ENCODE data around the gene RWDD3. TPM values are rescaled to one million over a fixed set of nuclear protein-coding genes. Genes with fewer than 3 reads are reported as not detected.

RWDD3 gene, protein sequence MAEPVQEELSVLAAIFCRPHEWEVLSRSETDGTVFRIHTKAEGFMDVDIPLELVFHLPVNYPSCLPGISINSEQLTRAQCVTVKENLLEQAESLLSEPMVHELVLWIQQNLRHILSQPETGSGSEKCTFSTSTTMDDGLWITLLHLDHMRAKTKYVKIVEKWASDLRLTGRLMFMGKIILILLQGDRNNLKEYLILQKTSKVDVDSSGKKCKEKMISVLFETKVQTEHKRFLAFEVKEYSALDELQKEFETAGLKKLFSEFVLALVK
- total RNA-seq, result 10 to 100 TPM in 2 of 3 donors, 1 to 10 TPM in 1; 8.8 to 15.3 (median 15.2) TPM
- 36.7 TPM for total RNA-seq (2013)

DNA sequence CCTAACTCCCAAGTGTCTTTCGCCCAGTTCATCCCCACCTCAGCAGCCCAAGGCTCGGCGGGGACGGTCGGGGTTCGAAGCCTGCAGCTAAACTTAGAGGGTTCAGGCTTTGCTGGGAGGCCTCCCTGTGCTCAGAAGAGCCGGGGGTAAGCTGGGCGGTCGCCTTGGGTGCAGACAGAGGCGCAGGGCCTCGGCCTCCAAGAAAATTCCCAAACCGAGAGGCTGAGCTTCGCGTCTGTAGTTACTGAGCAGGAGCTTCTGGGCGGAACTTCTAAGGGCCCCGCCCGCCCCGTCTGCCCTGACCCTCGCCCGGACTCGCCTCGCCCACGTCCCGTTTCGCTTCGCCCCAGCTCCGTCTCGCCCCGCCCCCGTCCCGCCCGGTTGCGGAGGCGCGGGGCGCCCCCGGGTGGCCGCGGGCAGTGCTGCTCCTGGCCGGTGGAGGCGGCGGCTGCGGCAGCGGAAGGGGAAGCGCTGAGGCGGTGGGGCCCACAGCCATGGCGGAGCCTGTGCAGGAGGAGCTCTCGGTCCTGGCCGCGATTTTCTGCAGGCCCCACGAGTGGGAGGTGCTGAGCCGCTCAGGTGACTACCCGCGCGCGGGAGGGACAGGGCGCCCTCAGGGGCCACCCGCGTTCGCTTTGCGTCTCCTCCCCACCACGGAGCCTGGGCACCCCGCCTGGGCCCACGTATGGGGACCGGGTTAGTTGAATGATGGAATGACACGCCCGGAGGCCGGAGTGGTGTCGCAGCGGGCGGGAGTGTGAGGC lies at the start of gene RWDD3:
Gene RWDD3 (plus strand): TSS at position 474 of the 764 bp plus-strand sequence. CDS start 21 bp downstream, at position 495.
- Histone ChIP-seq H3K27me3 (ENCODE audit: control insufficient read depth, insufficient read depth, low read length) (peaks cover 11% of the 10 kb centered on the region), H3K9me3 (ENCODE audit: control insufficient read depth, insufficient read depth, low read length) (no peaks in the 10 kb centered on the region), H3K4me3 (ENCODE audit: low read length) (peak within 1 kb of the TSS; percentile 90), H3K36me3 (ENCODE audit: control insufficient read depth, insufficient read depth, low read length) (no peaks in the 10 kb centered on the region), H3K27ac (ENCODE audit: low read length) (peak within 1 kb of the TSS; percentile 74), H3K4me1 (ENCODE audit: control insufficient read depth, insufficient read depth, low read length) (peaks cover 13% of the 10 kb centered on the region)
- TF ChIP-seq, protein P1, sequence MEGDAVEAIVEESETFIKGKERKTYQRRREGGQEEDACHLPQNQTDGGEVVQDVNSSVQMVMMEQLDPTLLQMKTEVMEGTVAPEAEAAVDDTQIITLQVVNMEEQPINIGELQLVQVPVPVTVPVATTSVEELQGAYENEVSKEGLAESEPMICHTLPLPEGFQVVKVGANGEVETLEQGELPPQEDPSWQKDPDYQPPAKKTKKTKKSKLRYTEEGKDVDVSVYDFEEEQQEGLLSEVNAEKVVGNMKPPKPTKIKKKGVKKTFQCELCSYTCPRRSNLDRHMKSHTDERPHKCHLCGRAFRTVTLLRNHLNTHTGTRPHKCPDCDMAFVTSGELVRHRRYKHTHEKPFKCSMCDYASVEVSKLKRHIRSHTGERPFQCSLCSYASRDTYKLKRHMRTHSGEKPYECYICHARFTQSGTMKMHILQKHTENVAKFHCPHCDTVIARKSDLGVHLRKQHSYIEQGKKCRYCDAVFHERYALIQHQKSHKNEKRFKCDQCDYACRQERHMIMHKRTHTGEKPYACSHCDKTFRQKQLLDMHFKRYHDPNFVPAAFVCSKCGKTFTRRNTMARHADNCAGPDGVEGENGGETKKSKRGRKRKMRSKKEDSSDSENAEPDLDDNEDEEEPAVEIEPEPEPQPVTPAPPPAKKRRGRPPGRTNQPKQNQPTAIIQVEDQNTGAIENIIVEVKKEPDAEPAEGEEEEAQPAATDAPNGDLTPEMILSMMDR (IDR thresholded peaks at IDR 0.05), result peak; percentile 75
- peak within 1 kb of the TSS; percentile 91 for H3K4me3 Mint-ChIP-seq
- DNase-seq (peak; percentile 92 to 95), ATAC-seq (peak; percentile 94 to 98 (median 94))
- H3K4me1 Mint-ChIP-seq, result peaks cover 19 to 31% of the 10 kb centered on the region in 2 donors
- intact Hi-C loops (cut with micrococcal nuclease), result loop anchor here (2.0 to 5.0 kb wide), 2 partner anchors 161 to 817 kb away; partner anchors contain the start of genes ABCD3 and ALG14
- H3K36me3 Mint-ChIP-seq, result no peaks in the 10 kb centered on the region
- peak within 1 kb of the TSS; percentile 76 to 83 for H3K27ac Mint-ChIP-seq
- WGBS (ENCODE audit: insufficient coverage), result under 1% methylated on average over 71 of the region's 71 CpGs
- no peaks in the 10 kb centered on the region for H3K9me3 Mint-ChIP-seq
- peaks cover 19 to 24% of the 10 kb centered on the region in 2 donors for H3K27me3 Mint-ChIP-seq (ENCODE audit: low read depth in 2 of 2)

DNA sequence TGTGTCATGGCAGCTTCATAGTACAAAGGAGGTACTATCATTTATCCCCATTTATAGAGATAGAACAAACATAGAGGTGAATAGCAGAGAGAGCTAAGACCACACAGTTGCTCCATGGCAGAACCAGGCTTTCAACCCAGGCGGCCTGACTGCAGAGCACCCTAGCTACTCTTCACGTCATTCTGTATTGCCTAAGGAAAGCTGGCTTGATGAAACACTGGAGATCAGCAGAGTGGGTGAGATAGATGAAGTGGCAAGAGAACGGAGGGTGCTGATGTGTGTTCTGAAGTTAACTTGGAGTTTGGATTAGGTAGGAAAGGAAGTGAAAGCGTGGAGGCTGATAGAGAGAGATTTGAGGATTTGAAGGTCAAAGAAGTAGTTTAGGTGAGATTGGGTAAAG lies 47.9 kb upstream of the RWDD3 start:
- ATAC-seq (no peak), DNase-seq (no peak)
- Histone ChIP-seq H3K36me3 (ENCODE audit: control insufficient read depth, insufficient read depth, low read length) (no peaks in the 10 kb centered on the region), H3K27me3 (ENCODE audit: control insufficient read depth, insufficient read depth, low read length) (no peaks in the 10 kb centered on the region), H3K4me3 (ENCODE audit: low read length) (no peak overlapping the region), H3K27ac (ENCODE audit: low read length) (no peak overlapping the region), H3K9me3 (ENCODE audit: control insufficient read depth, insufficient read depth, low read length) (no peaks in the 10 kb centered on the region), H3K4me1 (ENCODE audit: control insufficient read depth, insufficient read depth, low read length) (no peaks in the 10 kb centered on the region)
- Mint-ChIP-seq H3K4me1 (no peaks in the 10 kb centered on the region), H3K36me3 (no peaks in the 10 kb centered on the region), H3K27me3 (ENCODE audit: low read depth in 2 of 2) (peaks cover 7 to 10% of the 10 kb centered on the region in 2 donors), H3K9me3 (peaks cover 0 to 5% of the 10 kb centered on the region in 2 donors), H3K27ac (no peak overlapping the region), H3K4me3 (no peak overlapping the region)
- TF ChIP-seq, protein P1 (IDR thresholded peaks at IDR 0.05), result no peak
- WGBS (ENCODE audit: insufficient coverage), result 92% methylated on average over 4 of the region's 4 CpGs
- intact Hi-C loops (cut with micrococcal nuclease), result no loop called here

DNA sequence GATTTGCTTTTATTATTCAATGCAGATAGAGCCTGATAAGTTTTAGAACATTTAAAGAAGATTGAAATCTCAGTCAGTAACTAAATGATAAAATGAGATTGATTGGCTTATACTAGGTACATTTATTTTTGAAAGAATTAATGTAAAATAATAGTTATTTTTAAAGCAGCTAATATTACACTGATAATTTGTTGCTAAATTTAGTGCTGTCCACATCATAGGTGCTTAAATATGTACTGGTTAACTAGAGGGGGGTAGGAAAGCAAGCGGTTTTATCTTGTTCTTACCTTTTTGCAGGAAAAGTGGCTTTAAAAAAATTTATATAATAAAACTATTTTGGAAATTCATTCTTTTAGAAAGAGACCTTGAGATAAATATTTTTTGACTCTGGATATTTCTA lies 40.4 kb upstream of the RWDD3 start:
- H3K36me3 Mint-ChIP-seq, result no peaks in the 10 kb centered on the region
- no peak overlapping the region for H3K4me3 ChIP-seq (ENCODE audit: low read length)
- H3K27me3 Mint-ChIP-seq (ENCODE audit: low read depth in 2 of 2), result peaks cover 0 to 3% of the 10 kb centered on the region in 2 donors
- H3K9me3 Mint-ChIP-seq, result no peaks in the 10 kb centered on the region
- TF ChIP-seq, protein P1 (IDR thresholded peaks at IDR 0.05), result no peak
- intact Hi-C loops (cut with micrococcal nuclease), result no loop called here
- no CpG with 5 or more reads among the region's 1 CpG for WGBS (ENCODE audit: insufficient coverage)
- DNase-seq (no peak), ATAC-seq (no peak)
- peaks cover 2% of the 10 kb centered on the region for H3K27me3 ChIP-seq (ENCODE audit: control insufficient read depth, insufficient read depth, low read length)
- H3K4me3 Mint-ChIP-seq, result no peak overlapping the region
- H3K4me1 Mint-ChIP-seq, result no peaks in the 10 kb centered on the region
- H3K27ac ChIP-seq (ENCODE audit: low read length), result no peak overlapping the region
- H3K36me3 ChIP-seq (ENCODE audit: control insufficient read depth, insufficient read depth, low read length), result no peaks in the 10 kb centered on the region
- H3K27ac Mint-ChIP-seq, result no peak overlapping the region
- no peaks in the 10 kb centered on the region for H3K4me1 ChIP-seq (ENCODE audit: control insufficient read depth, insufficient read depth, low read length)
- H3K9me3 ChIP-seq (ENCODE audit: control insufficient read depth, insufficient read depth, low read length), result no peaks in the 10 kb centered on the region
